Skeletal muscle cell (primary cell): ENCODE results near the gene KCNC3.

Experiments
- DNase-seq: peaks from one replicate; pipeline ENCODE4 v3.0.0-alpha.2; 2010; ENCODE audit warnings: low read depth
- H3K4me3 ChIP-seq: 2 replicates; pipeline ENCODE4 v1.5.1; 2011; ENCODE audit warnings: low read depth, mild to moderate bottlenecking, control low read depth, low read length, moderate library complexity

The KCNC3 gene

GRCh38 chr19:50287331-50287730 is 41.8 kb downstream of the KCNC3 start:
- H3K4me3 ChIP-seq, result no peak overlapping the region
- DNase-seq, result no peak

GRCh38 chr19:50286443-50286842 is 42.7 kb downstream of the KCNC3 start:
- no peak for DNase-seq
- H3K4me3 ChIP-seq, result no peak overlapping the region

GRCh38 chr19:50285833-50286232 is 43.3 kb downstream of the KCNC3 start:
- DNase-seq, result no peak
- no peak overlapping the region for H3K4me3 ChIP-seq

GRCh38 chr19:50281491-50281890 is 47.7 kb downstream of the KCNC3 start:
- no peak for DNase-seq

GRCh38 chr19:50280983-50281382 is 48.2 kb downstream of the KCNC3 start:
- no peak for DNase-seq
- no peak overlapping the region for H3K4me3 ChIP-seq

More at GRCh38 chr19:50281491-50281890, 47.7 kb downstream of the KCNC3 start:
- no peak overlapping the region for H3K4me3 ChIP-seq

GRCh38 chr19:50280074-50280473 is 49.1 kb downstream of the KCNC3 start:
- no peak overlapping the region for H3K4me3 ChIP-seq
- no peak for DNase-seq

- no peak for DNase-seq
- H3K4me3 ChIP-seq, result no peak overlapping the region
Measured at GRCh38 chr19:50277966-50278580, 51.1 kb downstream of the KCNC3 start.

- no peak overlapping the region for H3K4me3 ChIP-seq
- no peak for DNase-seq
Measured at GRCh38 chr19:50276370-50277063, 52.7 kb downstream of the KCNC3 start.

- no peak overlapping the region for H3K4me3 ChIP-seq
- DNase-seq, result no peak
Measured at GRCh38 chr19:50275577-50276368, 53.4 kb downstream of the KCNC3 start.

- no peak overlapping the region for H3K4me3 ChIP-seq
- no peak for DNase-seq
Measured at GRCh38 chr19:50273821-50274220, 55.4 kb downstream of the KCNC3 start.

- H3K4me3 ChIP-seq, result no peak overlapping the region
- no peak for DNase-seq
Measured at GRCh38 chr19:50272263-50272897, 56.8 kb downstream of the KCNC3 start.

- no peak for DNase-seq
- no peak overlapping the region for H3K4me3 ChIP-seq
Measured at GRCh38 chr19:50269653-50270052, 59.5 kb downstream of the KCNC3 start.

GRCh38 chr19:50268501-50268900 is 60.7 kb downstream of the KCNC3 start:
- no peak overlapping the region for H3K4me3 ChIP-seq
- no peak for DNase-seq

GRCh38 chr19:50268041-50268440 is 61.1 kb downstream of the KCNC3 start:
- no peak overlapping the region for H3K4me3 ChIP-seq
- no peak for DNase-seq

GRCh38 chr19:50266896-50267295 is 62.3 kb downstream of the KCNC3 start:
- DNase-seq, result no peak
- H3K4me3 ChIP-seq, result no peak overlapping the region

GRCh38 chr19:50266041-50266440 is 63.1 kb downstream of the KCNC3 start:
- no peak for DNase-seq
- H3K4me3 ChIP-seq, result no peak overlapping the region

GRCh38 chr19:50264483-50265186 is 64.5 kb downstream of the KCNC3 start:
- DNase-seq, result no peak
- no peak overlapping the region for H3K4me3 ChIP-seq

- DNase-seq, result no peak
Measured at GRCh38 chr19:50263176-50263575, 66.0 kb downstream of the KCNC3 start.

More at GRCh38 chr19:50263176-50263575, 66.0 kb downstream of the KCNC3 start:
- no peak overlapping the region for H3K4me3 ChIP-seq
